Astrocyte (in vitro differentiated cells and primary cell): ENCODE results near the gene MYO5A. TPM values are rescaled to one million over a fixed set of nuclear protein-coding genes. Genes with fewer than 3 reads are reported as not detected.

Experiments used
- DNase-seq: peaks from one replicate; pipeline ENCODE4 v3.0.0-alpha.2; 2010; ENCODE audit warnings: low read depth
- FAIRE-seq: peaks from 2 replicates; lab custom pipeline; 2011; peaks lifted over from hg19 to GRCh38; lab: Jason Lieb, UNC
- H2AFZ ChIP-seq: 2 replicates; pipeline ENCODE4 v1.6.0; 2012; ENCODE audit warnings: low read depth, low read length, inconsistent platforms
- H3K27ac ChIP-seq: 2 replicates; pipeline ENCODE4 v1.5.1; 2011; ENCODE audit warnings: low read depth, low read length, inconsistent platforms
- H3K27me3 ChIP-seq: 2 replicates; pipeline ENCODE4 v1.6.0; 2011; ENCODE audit warnings: low read length, inconsistent platforms; ENCODE audit not compliant: insufficient read depth
- H3K36me3 ChIP-seq: 2 replicates; pipeline ENCODE4 v1.5.1; 2011; ENCODE audit warnings: low read length, inconsistent platforms; ENCODE audit not compliant: insufficient read depth
- H3K4me1 ChIP-seq: 2 replicates; pipeline ENCODE4 v1.5.1; 2011; ENCODE audit warnings: low read length, inconsistent platforms; ENCODE audit not compliant: insufficient read depth
- H3K4me2 ChIP-seq: 2 replicates; pipeline ENCODE4 v1.6.0; 2012; ENCODE audit warnings: low read length, inconsistent platforms
- H3K4me3 ChIP-seq: 2 replicates; pipeline ENCODE4 v1.5.1; 2011; ENCODE audit warnings: low read depth, mild to moderate bottlenecking, low read length, inconsistent platforms; ENCODE audit not compliant: insufficient read depth
- H3K79me2 ChIP-seq: 2 replicates; pipeline ENCODE4 v1.6.0; 2012; ENCODE audit warnings: mild to moderate bottlenecking, low read length, inconsistent platforms; ENCODE audit not compliant: insufficient read depth
- H3K9ac ChIP-seq: 2 replicates; pipeline ENCODE4 v1.6.0; 2012; ENCODE audit warnings: mild to moderate bottlenecking, low read length, inconsistent platforms
- H3K9me3 ChIP-seq: 2 replicates; pipeline ENCODE4 v1.5.1; 2012; ENCODE audit warnings: low read depth, mild to moderate bottlenecking, low read length, inconsistent platforms; ENCODE audit not compliant: insufficient read depth
- H4K20me1 ChIP-seq: 2 replicates; pipeline ENCODE4 v1.6.0; 2012; ENCODE audit warnings: low read length, inconsistent platforms; ENCODE audit not compliant: insufficient read depth
- H3K27ac Mint-ChIP-seq: one replicate; pipeline ENCODE4 v1.8.0; 2021; ENCODE audit warnings: mild to moderate bottlenecking, mixed read lengths; ENCODE audit not compliant: unreplicated experiment
- H3K27me3 Mint-ChIP-seq: one replicate; pipeline ENCODE4 v1.8.0; 2021; ENCODE audit warnings: low read depth, mixed read lengths; ENCODE audit not compliant: unreplicated experiment
- H3K36me3 Mint-ChIP-seq: one replicate; pipeline ENCODE4 v1.8.0; 2021; ENCODE audit warnings: low read depth, mixed read lengths; ENCODE audit not compliant: unreplicated experiment
- H3K4me1 Mint-ChIP-seq: one replicate; pipeline ENCODE4 v1.8.0; 2021; ENCODE audit warnings: low read depth, mixed read lengths; ENCODE audit not compliant: unreplicated experiment
- H3K4me3 Mint-ChIP-seq: one replicate; pipeline ENCODE4 v1.8.0; 2021; ENCODE audit warnings: mild to moderate bottlenecking, moderate library complexity, mixed read lengths; ENCODE audit not compliant: unreplicated experiment
- H3K9me3 Mint-ChIP-seq: one replicate; pipeline ENCODE4 v1.8.0; 2021; ENCODE audit warnings: mild to moderate bottlenecking, mixed read lengths; ENCODE audit not compliant: unreplicated experiment
- CTCF ChIP-seq: IDR thresholded peaks from 2 replicates; pipeline ENCODE4 v1.5.1; 2011; ENCODE audit warnings: low read depth, mild to moderate bottlenecking, inconsistent platforms, low read length, moderate library complexity; ENCODE audit not compliant: insufficient read depth
- EZH2 ChIP-seq: IDR thresholded peaks from 2 replicates; pipeline ENCODE4 v1.6.1; 2012; ENCODE audit warnings: mild to moderate bottlenecking, low read length, inconsistent platforms; ENCODE audit not compliant: insufficient read depth
- total RNA-seq: library from RNA; stranded (reverse); gene quantifications from 2 replicates; pipeline ENCODE4 v1.2.1, GENCODE V29; 2021

MYO5A gene
- total RNA-seq, 1 donor from 2014 or later, result 47.6 TPM

DNA sequence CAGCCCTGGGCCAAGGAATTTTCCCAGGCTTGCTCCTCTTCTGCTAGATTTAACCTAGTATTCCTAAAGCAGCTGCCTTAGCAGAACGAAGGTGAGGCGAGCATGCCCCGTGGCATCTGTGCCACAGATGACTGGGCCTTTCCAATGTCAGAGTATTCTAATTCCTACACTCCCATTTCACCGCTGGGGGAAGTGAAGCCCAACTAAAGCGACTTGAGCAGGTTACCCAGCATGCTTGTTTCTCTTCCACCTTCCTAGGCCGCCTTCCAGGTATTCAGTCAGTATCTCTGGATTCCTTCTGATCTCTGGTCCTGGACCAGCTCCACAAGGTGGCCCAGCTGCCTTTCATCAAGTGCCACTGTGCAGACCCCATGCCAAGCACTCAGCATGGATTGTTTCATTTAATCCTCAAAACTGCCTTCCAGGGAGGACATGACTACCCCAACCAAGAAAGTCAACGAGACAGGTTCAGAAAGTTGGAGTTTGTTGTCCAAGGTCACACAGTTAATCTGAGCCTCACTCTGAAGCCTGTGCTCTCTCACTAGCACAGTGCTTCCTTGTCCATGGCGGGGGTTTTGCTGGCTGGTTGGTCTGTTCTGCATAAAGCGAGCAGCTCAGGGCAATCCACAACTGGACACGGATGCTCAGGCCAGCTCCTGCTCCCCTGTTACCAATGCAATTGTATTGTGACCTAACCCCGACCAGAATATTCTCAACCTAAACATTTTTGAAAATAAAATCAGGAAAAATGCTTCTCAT, 248.2 kb downstream of the MYO5A start:
- Mint-ChIP-seq H3K4me3 (no peak overlapping the region), H3K9me3 (no peaks in the 10 kb centered on the region), H3K27ac (no peak overlapping the region), H3K27me3 (no peaks in the 10 kb centered on the region), H3K36me3 (no peaks in the 10 kb centered on the region), H3K4me1 (peaks cover 9% of the 10 kb centered on the region)
- FAIRE-seq (no peak), DNase-seq (no peak)
- no peaks in the 10 kb centered on the region for H3K4me1 ChIP-seq
- H3K79me2 ChIP-seq, result no peaks in the 10 kb centered on the region
- H3K27ac ChIP-seq, result no peak overlapping the region
- TF ChIP-seq EZH2, result no peak
- no peak for TF ChIP-seq CTCF
- no peak overlapping the region for H3K4me2 ChIP-seq
- H2AFZ ChIP-seq, result no peak overlapping the region
- no peaks in the 10 kb centered on the region for H3K9me3 ChIP-seq
- no peak overlapping the region for H3K4me3 ChIP-seq
- peaks cover 3% of the 10 kb centered on the region for H3K27me3 ChIP-seq
- no peaks in the 10 kb centered on the region for H4K20me1 ChIP-seq
- no peaks in the 10 kb centered on the region for H3K36me3 ChIP-seq
- H3K9ac ChIP-seq, result no peak overlapping the region

- H3K4me1 Mint-ChIP-seq, result peaks cover 7% of the 10 kb centered on the region
- no peak overlapping the region for H3K27ac Mint-ChIP-seq
- no peaks in the 10 kb centered on the region for H3K27me3 Mint-ChIP-seq
- Histone ChIP-seq H3K36me3 (no peaks in the 10 kb centered on the region), H2AFZ (no peak overlapping the region), H3K4me2 (no peak overlapping the region), H3K9me3 (no peaks in the 10 kb centered on the region), H3K4me3 (no peak overlapping the region), H3K27ac (no peak overlapping the region), H3K9ac (no peak overlapping the region), H3K4me1 (no peaks in the 10 kb centered on the region), H3K79me2 (no peaks in the 10 kb centered on the region), H4K20me1 (no peaks in the 10 kb centered on the region), H3K27me3 (peaks cover 3% of the 10 kb centered on the region)
- H3K9me3 Mint-ChIP-seq, result no peaks in the 10 kb centered on the region
- no peak overlapping the region for H3K4me3 Mint-ChIP-seq
- no peak for TF ChIP-seq EZH2
- no peak for TF ChIP-seq CTCF
- DNase-seq (no peak), FAIRE-seq (no peak)
- H3K36me3 Mint-ChIP-seq, result no peaks in the 10 kb centered on the region
Measured at GRCh38 chr15:52278636-52279367, 249.9 kb downstream of the MYO5A start.
